ENCODE measurements around the gene TXNDC17. TPM values are rescaled to one million over a fixed set of nuclear protein-coding genes. Genes with fewer than 3 reads are reported as not detected.

TXNDC17 gene
- total and polyA plus RNA-seq, 2 of the 13 experiments (the other 11 are each of a cell fraction or from before 2014, with no cell fraction given) = 188 to 266 TPM

- peak; percentile 85 for TF ChIP-seq PAXIP1 (CRISPR knock-in tag; conservative IDR thresholded peaks at IDR 0.05)
- peak; percentile 76 for TF ChIP-seq ZBTB20 (CRISPR knock-in tag; IDR thresholded peaks at IDR 0.05; ENCODE audit: borderline replicate concordance, low read depth)
- TF ChIP-seq TFAP4 (IDR thresholded peaks at IDR 0.05; ENCODE audit: borderline replicate concordance, low read depth) = no peak
- TF ChIP-seq ZNF83 (CRISPR knock-in tag; IDR thresholded peaks at IDR 0.05; ENCODE audit: borderline replicate concordance) = no peak; the same call in 1 of the 2 replicates
- TF ChIP-seq EHMT2 (IDR thresholded peaks at IDR 0.05; ENCODE audit: borderline replicate concordance, low read depth, low read length) = peak; percentile 46; the same call in 1 of the 2 replicates
- TF ChIP-seq SKI (IDR thresholded peaks at IDR 0.05; ENCODE audit: partially characterized antibody) = peak; percentile 55
- no peak for TF ChIP-seq ZFYVE20 (CRISPR knock-in tag; IDR thresholded peaks at IDR 0.05; ENCODE audit: borderline replicate concordance, low read depth)
- peak; percentile 75; the same call in 1 of the 2 replicates for TF ChIP-seq MBD4 (IDR thresholded peaks at IDR 0.05; ENCODE audit: borderline replicate concordance, low read length)
- TF ChIP-seq CREB1 (IDR thresholded peaks at IDR 0.05) = no peak
- 0 out of 2 replicates have a peak, but pooled peaks have one; percentile 52 for TF ChIP-seq CREB1 (CRISPR knock-in tag; IDR thresholded peaks at IDR 0.05)
- peak; percentile 70; the same call in 1 of the 2 replicates for TF ChIP-seq ZNF142 (CRISPR knock-in tag; IDR thresholded peaks at IDR 0.05)
- 0 out of 2 replicates have a peak, but pooled peaks have one; percentile 47 for TF ChIP-seq ZNF691 (CRISPR knock-in tag; IDR thresholded peaks at IDR 0.05; ENCODE audit: borderline replicate concordance, low read depth)
- 0 out of 2 replicates have a peak, but pooled peaks have one; percentile 33 for TF ChIP-seq ZBTB43 (CRISPR knock-in tag; conservative IDR thresholded peaks at IDR 0.05)
Observed at GRCh38 chr17:6683081-6683684, 42.3 kb downstream of the TXNDC17 start (continued).

Measured in HepG2 (cell line).